K562 (cell line): ENCODE data around the gene ROBO1.

Experiments
- ARID1B ChIP-seq: fragments of 450-650 bp; IDR thresholded peaks from 2 replicates; pipeline ENCODE4 v1.6.1; 2016; ENCODE audit warnings: antibody characterized with exemption, mild to moderate bottlenecking, inconsistent platforms
- BRF1 ChIP-seq: IDR thresholded peaks from 3 replicates; pipeline ENCODE4 v1.6.1; 2011; ENCODE audit warnings: borderline replicate concordance, mild to moderate bottlenecking; ENCODE audit not compliant: insufficient read length; ENCODE audit errors: extremely low read depth
- CBX1 ChIP-seq: sonication (generic); IDR thresholded peaks from 2 replicates; pipeline ENCODE4 v1.6.1; 2016; ENCODE audit warnings: antibody characterized with exemption, low read depth, mild to moderate bottlenecking
- CTCF ChIP-seq, 3 experiments: IDR thresholded peaks in 2 of 3; conservative IDR thresholded peaks in 1 of 3; 2 replicates each; pipeline ENCODE4 v1.5.1; 2011 to 2012; ENCODE audit warnings: low read length in 3 of 3, mild to moderate bottlenecking in 3 of 3, control low read depth in 2 of 3, improper control_type of control experiment in 1 of 3, inconsistent platforms in 1 of 3, low read depth in 1 of 3, mixed read lengths in 1 of 3, moderate library complexity in 1 of 3; ENCODE audit not compliant: insufficient read depth in 2 of 3
- ELF1 ChIP-seq: fragments of 200-800 bp; sonication (Bioruptor generic); IDR thresholded peaks from 2 replicates; pipeline ENCODE4 v1.6.1; 2016; ENCODE audit warnings: missing genetic modification characterization, missing compliant biosample characterization
- JUN ChIP-seq, 2 experiments: sonication (generic) in 1 of 2; formaldehyde crosslinking in 1 of 2; IDR thresholded peaks; 2 replicates each; pipeline versions ENCODE4 v1.6.1 to v1.8.0; 2012 to 2022; ENCODE audit warnings: borderline replicate concordance in 2 of 2, mild to moderate bottlenecking in 2 of 2, improper control_type of control experiment in 1 of 2, low read depth in 1 of 2, low read length in 1 of 2, missing genetic modification reagents in 1 of 2
- PHF8 ChIP-seq: fragments of 200-600 bp; sonication (generic); IDR thresholded peaks from 2 replicates; pipeline ENCODE4 v1.6.1; 2012; ENCODE audit warnings: mixed run types, mild to moderate bottlenecking, inconsistent platforms, low read length, moderate library complexity, borderline replicate concordance
- TAF15 ChIP-seq: fragments of 200-400 bp; formaldehyde crosslinking; IDR thresholded peaks from 2 replicates; pipeline ENCODE4 v1.6.1; 2017; ENCODE audit warnings: mild to moderate bottlenecking, low read depth, low read length, moderate library complexity
- TAL1 ChIP-seq: fragments of 450-650 bp; IDR thresholded peaks from 2 replicates; pipeline ENCODE4 v1.6.1; 2016; ENCODE audit warnings: mild to moderate bottlenecking
- TCF7 ChIP-seq: sonication (generic); IDR thresholded peaks from 2 replicates; pipeline ENCODE4 v1.6.1; 2016; ENCODE audit warnings: antibody characterized with exemption, borderline replicate concordance
- VEZF1 ChIP-seq: fragments of 200-800 bp; sonication (Bioruptor generic); IDR thresholded peaks from 2 replicates; pipeline ENCODE4 v1.6.1; 2017; ENCODE audit warnings: missing genetic modification characterization, missing compliant biosample characterization
- ZNF830 ChIP-seq: fragments of 250-450 bp; sonication (Bioruptor Pico); IDR thresholded peaks from 2 replicates; pipeline ENCODE4 v1.5.0; 2021; ENCODE audit warnings: mild to moderate bottlenecking

DNA sequence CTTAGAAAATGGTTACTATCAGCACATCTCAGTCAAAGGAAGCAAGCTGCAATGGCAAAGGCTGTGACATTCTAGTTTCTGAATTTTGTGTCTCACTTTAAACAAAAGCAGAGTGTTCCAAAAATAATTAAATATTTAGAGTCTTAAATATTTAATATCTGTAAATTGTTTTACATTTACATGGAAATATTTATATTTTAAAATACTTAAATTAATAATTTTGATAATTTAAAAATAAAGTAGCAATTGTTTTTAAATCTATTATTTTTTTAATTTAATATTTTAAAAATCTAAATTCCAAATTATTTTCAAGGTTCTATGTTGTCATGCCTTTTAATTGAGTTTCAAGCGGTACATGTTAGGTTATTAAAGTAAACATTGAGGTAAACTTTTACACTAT is 843.1 kb downstream of the ROBO1 start:
- TF ChIP-seq TAF15 (no peak), ARID1B (no peak), CBX1 (no peak), BRF1 (no peak), CTCF (IDR thresholded peaks at IDR 0.05 in 2 of 3, conservative IDR thresholded peaks at IDR 0.05 in 1 of 3; ENCODE audit: insufficient read depth in 2 of 3, low read depth in 1 of 3, low read length in 3 of 3) (no peak), JUN (IDR thresholded peaks at IDR 0.05; ENCODE audit: borderline replicate concordance, low read depth, low read length) (no peak), JUN (CRISPR knock-in tag; IDR thresholded peaks at IDR 0.05; ENCODE audit: borderline replicate concordance) (no peak), TCF7 (no peak), TAL1 (no peak), VEZF1 (CRISPR knock-in tag) (no peak), ZNF830 (CRISPR knock-in tag) (no peak), ELF1 (tag) (no peak), PHF8 (no peak)
